WTC11 (cell line): ENCODE results near the gene RPRM. TPM values are rescaled to one million over a fixed set of nuclear protein-coding genes. Genes with fewer than 3 reads are reported as not detected.

Experiments
- ATAC-seq: fragments of 200-7000 bp; cut with Tn5 transposase; 2 replicates; pipeline ENCODE4 v1.10.0; 2021; ENCODE audit warnings: mild to moderate bottlenecking, moderate library complexity
- CTCF ChIA-PET: fragments of 300-600 bp; sonication (Branson Sonifier 250); formaldehyde crosslinking; loops from one replicate; lab custom pipeline; 2021; ENCODE audit warnings: antibody characterized with exemption; lab: Charles Lee
- POLR2A ChIA-PET: fragments of 350-600 bp; sonication (Branson Sonifier 250); formaldehyde crosslinking; loops from one replicate; lab custom pipeline; 2021; ENCODE audit warnings: antibody characterized with exemption; lab: Charles Lee
- DNase-seq: peaks from one replicate; pipeline ENCODE4 v3.0.0; 2021; ENCODE audit warnings: low spot score
- H3K27ac Mint-ChIP-seq: 2 replicates; pipeline ENCODE4 v1.8.0; 2021; ENCODE audit warnings: mixed read lengths
- H3K27me3 Mint-ChIP-seq: 2 replicates; pipeline ENCODE4 v1.8.0; 2021; ENCODE audit warnings: low read depth, mild to moderate bottlenecking, moderate library complexity, mixed read lengths
- H3K36me3 Mint-ChIP-seq: 2 replicates; pipeline ENCODE4 v1.8.0; 2021; ENCODE audit warnings: mixed read lengths
- H3K4me1 Mint-ChIP-seq: 2 replicates; pipeline ENCODE4 v1.8.0; 2022; ENCODE audit warnings: mixed read lengths
- H3K4me3 Mint-ChIP-seq: 2 replicates; pipeline ENCODE4 v1.8.0; 2021; ENCODE audit warnings: mild to moderate bottlenecking, moderate library complexity, mixed read lengths
- H3K9me3 Mint-ChIP-seq: 2 replicates; pipeline ENCODE4 v1.8.0; 2021; ENCODE audit warnings: mixed read lengths
- ATF1 ChIP-seq: sonication (generic); formaldehyde crosslinking; IDR thresholded peaks from 2 replicates; pipeline ENCODE4 v1.8.1; 2023; ENCODE audit warnings: mild to moderate bottlenecking, moderate library complexity, missing genetic modification reagents
- E2F5 ChIP-seq: sonication (generic); formaldehyde crosslinking; IDR thresholded peaks from 2 replicates; pipeline ENCODE4 v1.8.1; 2022; ENCODE audit warnings: mild to moderate bottlenecking, moderate library complexity, missing genetic modification reagents
- ELF4 ChIP-seq: sonication (generic); formaldehyde crosslinking; IDR thresholded peaks from 2 replicates; pipeline ENCODE4 v1.8.1; 2022; ENCODE audit warnings: low read depth, mild to moderate bottlenecking, moderate library complexity, missing genetic modification reagents
- ETV6 ChIP-seq: sonication (generic); formaldehyde crosslinking; IDR thresholded peaks from 2 replicates; pipeline ENCODE4 v1.8.1; 2022; ENCODE audit warnings: mild to moderate bottlenecking, missing genetic modification reagents
- GABPB1 ChIP-seq: sonication (generic); formaldehyde crosslinking; IDR thresholded peaks from 2 replicates; pipeline ENCODE4 v1.8.1; 2023; ENCODE audit warnings: mild to moderate bottlenecking, missing genetic modification reagents
- IRF1 ChIP-seq: sonication (generic); formaldehyde crosslinking; IDR thresholded peaks from 2 replicates; pipeline ENCODE4 v1.8.0; 2023; ENCODE audit warnings: missing genetic modification reagents
- PRDM15 ChIP-seq: sonication (generic); formaldehyde crosslinking; IDR thresholded peaks from 2 replicates; pipeline ENCODE4 v1.8.0; 2022; ENCODE audit warnings: missing genetic modification reagents
- SMAD4 ChIP-seq: sonication (generic); formaldehyde crosslinking; IDR thresholded peaks from 2 replicates; pipeline ENCODE4 v1.8.0; 2022; ENCODE audit warnings: mild to moderate bottlenecking, missing genetic modification reagents
- TP53 ChIP-seq: sonication (generic); formaldehyde crosslinking; IDR thresholded peaks from 2 replicates; pipeline ENCODE4 v1.8.1; 2023; ENCODE audit warnings: mild to moderate bottlenecking, missing genetic modification reagents
- ZMAT4 ChIP-seq: fragments of 250-450 bp; sonication (Bioruptor Pico); IDR thresholded peaks from 2 replicates; pipeline ENCODE4 v1.9.0; 2021; ENCODE audit warnings: mild to moderate bottlenecking
- ZNF219 ChIP-seq: sonication (generic); formaldehyde crosslinking; IDR thresholded peaks from 2 replicates; pipeline ENCODE4 v1.8.0; 2023; ENCODE audit warnings: missing genetic modification reagents, mild to moderate bottlenecking, borderline replicate concordance
- ZNF281 ChIP-seq: sonication (generic); formaldehyde crosslinking; IDR thresholded peaks from 2 replicates; pipeline ENCODE4 v1.8.0; 2023; ENCODE audit warnings: mild to moderate bottlenecking, missing genetic modification reagents
- ZNF425 ChIP-seq: fragments of 250-450 bp; sonication (Bioruptor Pico); conservative IDR thresholded peaks from 2 replicates; pipeline ENCODE4 v1.9.0; 2021; ENCODE audit warnings: mild to moderate bottlenecking
- ZNF512 ChIP-seq: sonication (generic); formaldehyde crosslinking; IDR thresholded peaks from 2 replicates; pipeline ENCODE4 v1.8.1; 2022; ENCODE audit warnings: missing genetic modification reagents, borderline replicate concordance
- total RNA-seq: library from RNA; stranded (reverse); gene quantifications from 3 replicates; pipeline ENCODE4 v1.2.3, GENCODE V29; 2021

The RPRM gene
- total RNA-seq, 1 experiment from 2014 or later: 28.1 TPM

GRCh38 chr2:153474407-153474806, 4.2 kb downstream of the RPRM start (continued):
- no peak for TF ChIP-seq ELF4 (CRISPR knock-in tag)

- CTCF ChIA-PET: no interaction called here
- DNase-seq: no peak
- Mint-ChIP-seq H3K27ac (0 out of 2 replicates have a peak overlapping the region, but pooled peaks have one; percentile 5), H3K36me3 (no peaks in the 10 kb centered on the region), H3K27me3 (no peaks in the 10 kb centered on the region), H3K9me3 (peaks cover 3% of the 10 kb centered on the region; the same call in 1 of the 2 replicates), H3K4me3 (no peak overlapping the region), H3K4me1 (peaks cover 53% of the 10 kb centered on the region)
- TF ChIP-seq ZNF219 (CRISPR knock-in tag) (no peak), ZNF425 (CRISPR knock-in tag) (no peak), PRDM15 (no peak), ZNF281 (CRISPR knock-in tag) (no peak), ZNF512 (CRISPR knock-in tag) (no peak), IRF1 (CRISPR knock-in tag) (no peak), TP53 (no peak), SMAD4 (CRISPR knock-in tag) (no peak), ZMAT4 (CRISPR knock-in tag) (no peak), ATF1 (CRISPR knock-in tag) (no peak), GABPB1 (CRISPR knock-in tag) (no peak), E2F5 (CRISPR knock-in tag) (no peak), ETV6 (CRISPR knock-in tag) (no peak)
- POLR2A ChIA-PET: interaction anchor here (0.9 kb wide), 1 partner anchor 9 kb away, joined by 3 read pairs; no protein-coding TSS in a partner anchor
- no peak for ATAC-seq
These were observed 7.7 kb downstream of the RPRM start for GRCh38 chr2:153470867-153471266.
